ENCODE data around the gene EPS15. TPM values are rescaled to one million over a fixed set of nuclear protein-coding genes. Genes with fewer than 3 reads are reported as not detected.

EPS15 gene
- total and polyA plus RNA-seq, 2 experiments from 2014 or later: 31.0 to 76.5 TPM

DNA sequence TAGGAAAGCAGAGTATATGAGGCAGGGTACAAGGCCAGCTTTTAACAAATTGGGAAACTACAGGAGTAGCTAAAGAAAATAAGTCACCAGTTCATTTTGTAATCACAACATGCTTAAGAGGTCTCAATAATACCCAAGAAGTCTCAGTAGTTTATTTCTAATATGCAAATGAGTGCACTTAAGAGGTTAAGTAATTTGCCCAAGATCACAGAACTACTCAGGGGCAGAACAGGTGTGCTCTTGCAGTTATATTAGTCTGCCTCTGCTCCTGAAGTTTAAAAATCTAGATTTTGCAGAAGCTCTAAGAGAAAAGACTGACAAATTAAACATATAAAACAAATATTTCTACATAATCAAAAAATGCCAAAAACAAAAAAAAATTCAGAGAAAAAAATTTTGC, 6.9 kb downstream of the EPS15 start:
- no peaks in the 10 kb centered on the region for H3K36me3 Mint-ChIP-seq (ENCODE audit: low read depth)
- no peak overlapping the region for H3K27ac ChIP-seq (ENCODE audit: low read depth)
- ATAC-seq (no peak), DNase-seq (ENCODE audit: low spot score) (no peak)
- H3K4me3 ChIP-seq: no peak overlapping the region
- no peaks in the 10 kb centered on the region for H3K9me2 ChIP-seq (ENCODE audit: insufficient read depth)
- no peaks in the 10 kb centered on the region for H3K9me3 Mint-ChIP-seq
- no peak overlapping the region for H3K4me2 ChIP-seq
- no peaks in the 10 kb centered on the region for H3F3A ChIP-seq (replicated peaks; ENCODE audit: low read depth)
- H3K27me3 Mint-ChIP-seq (ENCODE audit: insufficient read depth, low read depth, poor library complexity): no peaks in the 10 kb centered on the region
- peaks cover 5% of the 10 kb centered on the region for H3K4me1 ChIP-seq (ENCODE audit: insufficient read depth)
- TF ChIP-seq, protein P1, sequence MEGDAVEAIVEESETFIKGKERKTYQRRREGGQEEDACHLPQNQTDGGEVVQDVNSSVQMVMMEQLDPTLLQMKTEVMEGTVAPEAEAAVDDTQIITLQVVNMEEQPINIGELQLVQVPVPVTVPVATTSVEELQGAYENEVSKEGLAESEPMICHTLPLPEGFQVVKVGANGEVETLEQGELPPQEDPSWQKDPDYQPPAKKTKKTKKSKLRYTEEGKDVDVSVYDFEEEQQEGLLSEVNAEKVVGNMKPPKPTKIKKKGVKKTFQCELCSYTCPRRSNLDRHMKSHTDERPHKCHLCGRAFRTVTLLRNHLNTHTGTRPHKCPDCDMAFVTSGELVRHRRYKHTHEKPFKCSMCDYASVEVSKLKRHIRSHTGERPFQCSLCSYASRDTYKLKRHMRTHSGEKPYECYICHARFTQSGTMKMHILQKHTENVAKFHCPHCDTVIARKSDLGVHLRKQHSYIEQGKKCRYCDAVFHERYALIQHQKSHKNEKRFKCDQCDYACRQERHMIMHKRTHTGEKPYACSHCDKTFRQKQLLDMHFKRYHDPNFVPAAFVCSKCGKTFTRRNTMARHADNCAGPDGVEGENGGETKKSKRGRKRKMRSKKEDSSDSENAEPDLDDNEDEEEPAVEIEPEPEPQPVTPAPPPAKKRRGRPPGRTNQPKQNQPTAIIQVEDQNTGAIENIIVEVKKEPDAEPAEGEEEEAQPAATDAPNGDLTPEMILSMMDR (conservative IDR thresholded peaks at IDR 0.05; ENCODE audit: low read depth in 2 of 2): no peak
- TF ChIP-seq EZH2 (IDR thresholded peaks at IDR 0.05; ENCODE audit: low read depth, unreplicated experiment): no peak
- no peak for TF ChIP-seq JUNB (IDR thresholded peaks at IDR 0.05; ENCODE audit: unreplicated experiment)
- TF ChIP-seq CREB1 (CRISPR knock-in tag; IDR thresholded peaks at IDR 0.05; ENCODE audit: low read depth): no peak
- TF ChIP-seq, protein P2, sequence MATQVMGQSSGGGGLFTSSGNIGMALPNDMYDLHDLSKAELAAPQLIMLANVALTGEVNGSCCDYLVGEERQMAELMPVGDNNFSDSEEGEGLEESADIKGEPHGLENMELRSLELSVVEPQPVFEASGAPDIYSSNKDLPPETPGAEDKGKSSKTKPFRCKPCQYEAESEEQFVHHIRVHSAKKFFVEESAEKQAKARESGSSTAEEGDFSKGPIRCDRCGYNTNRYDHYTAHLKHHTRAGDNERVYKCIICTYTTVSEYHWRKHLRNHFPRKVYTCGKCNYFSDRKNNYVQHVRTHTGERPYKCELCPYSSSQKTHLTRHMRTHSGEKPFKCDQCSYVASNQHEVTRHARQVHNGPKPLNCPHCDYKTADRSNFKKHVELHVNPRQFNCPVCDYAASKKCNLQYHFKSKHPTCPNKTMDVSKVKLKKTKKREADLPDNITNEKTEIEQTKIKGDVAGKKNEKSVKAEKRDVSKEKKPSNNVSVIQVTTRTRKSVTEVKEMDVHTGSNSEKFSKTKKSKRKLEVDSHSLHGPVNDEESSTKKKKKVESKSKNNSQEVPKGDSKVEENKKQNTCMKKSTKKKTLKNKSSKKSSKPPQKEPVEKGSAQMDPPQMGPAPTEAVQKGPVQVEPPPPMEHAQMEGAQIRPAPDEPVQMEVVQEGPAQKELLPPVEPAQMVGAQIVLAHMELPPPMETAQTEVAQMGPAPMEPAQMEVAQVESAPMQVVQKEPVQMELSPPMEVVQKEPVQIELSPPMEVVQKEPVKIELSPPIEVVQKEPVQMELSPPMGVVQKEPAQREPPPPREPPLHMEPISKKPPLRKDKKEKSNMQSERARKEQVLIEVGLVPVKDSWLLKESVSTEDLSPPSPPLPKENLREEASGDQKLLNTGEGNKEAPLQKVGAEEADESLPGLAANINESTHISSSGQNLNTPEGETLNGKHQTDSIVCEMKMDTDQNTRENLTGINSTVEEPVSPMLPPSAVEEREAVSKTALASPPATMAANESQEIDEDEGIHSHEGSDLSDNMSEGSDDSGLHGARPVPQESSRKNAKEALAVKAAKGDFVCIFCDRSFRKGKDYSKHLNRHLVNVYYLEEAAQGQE (IDR thresholded peaks at IDR 0.05; ENCODE audit: unreplicated experiment): no peak
- TF ChIP-seq, protein P3, sequence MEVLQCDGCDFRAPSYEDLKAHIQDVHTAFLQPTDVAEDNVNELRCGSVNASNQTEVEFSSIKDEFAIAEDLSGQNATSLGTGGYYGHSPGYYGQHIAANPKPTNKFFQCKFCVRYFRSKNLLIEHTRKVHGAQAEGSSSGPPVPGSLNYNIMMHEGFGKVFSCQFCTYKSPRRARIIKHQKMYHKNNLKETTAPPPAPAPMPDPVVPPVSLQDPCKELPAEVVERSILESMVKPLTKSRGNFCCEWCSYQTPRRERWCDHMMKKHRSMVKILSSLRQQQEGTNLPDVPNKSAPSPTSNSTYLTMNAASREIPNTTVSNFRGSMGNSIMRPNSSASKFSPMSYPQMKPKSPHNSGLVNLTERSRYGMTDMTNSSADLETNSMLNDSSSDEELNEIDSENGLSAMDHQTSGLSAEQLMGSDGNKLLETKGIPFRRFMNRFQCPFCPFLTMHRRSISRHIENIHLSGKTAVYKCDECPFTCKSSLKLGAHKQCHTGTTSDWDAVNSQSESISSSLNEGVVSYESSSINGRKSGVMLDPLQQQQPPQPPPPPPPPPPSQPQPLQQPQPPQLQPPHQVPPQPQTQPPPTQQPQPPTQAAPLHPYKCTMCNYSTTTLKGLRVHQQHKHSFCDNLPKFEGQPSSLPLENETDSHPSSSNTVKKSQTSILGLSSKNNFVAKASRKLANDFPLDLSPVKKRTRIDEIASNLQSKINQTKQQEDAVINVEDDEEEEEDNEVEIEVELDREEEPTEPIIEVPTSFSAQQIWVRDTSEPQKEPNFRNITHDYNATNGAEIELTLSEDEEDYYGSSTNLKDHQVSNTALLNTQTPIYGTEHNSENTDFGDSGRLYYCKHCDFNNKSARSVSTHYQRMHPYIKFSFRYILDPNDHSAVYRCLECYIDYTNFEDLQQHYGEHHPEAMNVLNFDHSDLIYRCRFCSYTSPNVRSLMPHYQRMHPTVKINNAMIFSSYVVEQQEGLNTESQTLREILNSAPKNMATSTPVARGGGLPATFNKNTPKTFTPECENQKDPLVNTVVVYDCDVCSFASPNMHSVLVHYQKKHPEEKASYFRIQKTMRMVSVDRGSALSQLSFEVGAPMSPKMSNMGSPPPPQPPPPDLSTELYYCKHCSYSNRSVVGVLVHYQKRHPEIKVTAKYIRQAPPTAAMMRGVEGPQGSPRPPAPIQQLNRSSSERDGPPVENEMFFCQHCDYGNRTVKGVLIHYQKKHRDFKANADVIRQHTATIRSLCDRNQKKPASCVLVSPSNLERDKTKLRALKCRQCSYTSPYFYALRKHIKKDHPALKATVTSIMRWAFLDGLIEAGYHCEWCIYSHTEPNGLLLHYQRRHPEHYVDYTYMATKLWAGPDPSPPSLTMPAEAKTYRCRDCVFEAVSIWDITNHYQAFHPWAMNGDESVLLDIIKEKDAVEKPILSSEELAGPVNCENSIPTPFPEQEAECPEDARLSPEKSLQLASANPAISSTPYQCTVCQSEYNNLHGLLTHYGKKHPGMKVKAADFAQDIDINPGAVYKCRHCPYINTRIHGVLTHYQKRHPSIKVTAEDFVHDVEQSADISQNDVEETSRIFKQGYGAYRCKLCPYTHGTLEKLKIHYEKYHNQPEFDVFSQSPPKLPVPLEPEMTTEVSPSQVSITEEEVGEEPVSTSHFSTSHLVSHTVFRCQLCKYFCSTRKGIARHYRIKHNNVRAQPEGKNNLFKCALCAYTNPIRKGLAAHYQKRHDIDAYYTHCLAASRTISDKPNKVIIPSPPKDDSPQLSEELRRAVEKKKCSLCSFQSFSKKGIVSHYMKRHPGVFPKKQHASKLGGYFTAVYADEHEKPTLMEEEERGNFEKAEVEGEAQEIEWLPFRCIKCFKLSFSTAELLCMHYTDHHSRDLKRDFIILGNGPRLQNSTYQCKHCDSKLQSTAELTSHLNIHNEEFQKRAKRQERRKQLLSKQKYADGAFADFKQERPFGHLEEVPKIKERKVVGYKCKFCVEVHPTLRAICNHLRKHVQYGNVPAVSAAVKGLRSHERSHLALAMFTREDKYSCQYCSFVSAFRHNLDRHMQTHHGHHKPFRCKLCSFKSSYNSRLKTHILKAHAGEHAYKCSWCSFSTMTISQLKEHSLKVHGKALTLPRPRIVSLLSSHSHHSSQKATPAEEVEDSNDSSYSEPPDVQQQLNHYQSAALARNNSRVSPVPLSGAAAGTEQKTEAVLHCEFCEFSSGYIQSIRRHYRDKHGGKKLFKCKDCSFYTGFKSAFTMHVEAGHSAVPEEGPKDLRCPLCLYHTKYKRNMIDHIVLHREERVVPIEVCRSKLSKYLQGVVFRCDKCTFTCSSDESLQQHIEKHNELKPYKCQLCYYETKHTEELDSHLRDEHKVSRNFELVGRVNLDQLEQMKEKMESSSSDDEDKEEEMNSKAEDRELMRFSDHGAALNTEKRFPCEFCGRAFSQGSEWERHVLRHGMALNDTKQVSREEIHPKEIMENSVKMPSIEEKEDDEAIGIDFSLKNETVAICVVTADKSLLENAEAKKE (CRISPR knock-in tag; IDR thresholded peaks at IDR 0.05): no peak
- no peak for TF ChIP-seq STAT1 (IDR thresholded peaks at IDR 0.05; ENCODE audit: unreplicated experiment)
- H3K4me1 Mint-ChIP-seq: peaks cover 13% of the 10 kb centered on the region
- peaks cover 97% of the 10 kb centered on the region for H3K79me2 ChIP-seq (replicated peaks; ENCODE audit: insufficient read depth)
- H4K20me1 ChIP-seq (replicated peaks; ENCODE audit: insufficient read depth): no peaks in the 10 kb centered on the region; the same call in 1 of the 2 replicates
- no peak overlapping the region for H2AFZ ChIP-seq
- no peak overlapping the region for H3K27ac Mint-ChIP-seq
- H3K4me3 Mint-ChIP-seq: no peak overlapping the region
- H3K36me3 ChIP-seq (ENCODE audit: insufficient read depth): no peaks in the 10 kb centered on the region
- H3K27me3 ChIP-seq (ENCODE audit: insufficient read depth): no peaks in the 10 kb centered on the region
